Mucosa of stomach (tissue), 1 donor: ENCODE measurements around the gene AKR1C3.
"Not testable (repeated sequence)": the region's sequence is repeated elsewhere in the genome, so short reads cannot be mapped to it uniquely, and the experiment has no call there.

Experiments used
- H3K27me3 ChIP-seq: one replicate; pipeline ENCODE4 v1.7.0; 2013; ENCODE audit warnings: mild to moderate bottlenecking, low read length; ENCODE audit not compliant: control insufficient read depth, insufficient read depth
- H3K36me3 ChIP-seq: one replicate; pipeline ENCODE4 v1.7.0; 2013; ENCODE audit warnings: low read length; ENCODE audit not compliant: control insufficient read depth, insufficient read depth
- H3K4me1 ChIP-seq: one replicate; pipeline ENCODE4 v1.7.0; 2013; ENCODE audit warnings: mild to moderate bottlenecking, low read length; ENCODE audit not compliant: control insufficient read depth, insufficient read depth
- H3K4me3 ChIP-seq: one replicate; pipeline ENCODE4 v1.7.0; 2013; ENCODE audit warnings: low read length
- H3K9ac ChIP-seq: one replicate; pipeline ENCODE4 v1.7.0; 2013; ENCODE audit warnings: mild to moderate bottlenecking, low read length, moderate library complexity
- H3K9me3 ChIP-seq: one replicate; pipeline ENCODE4 v1.7.0; 2013; ENCODE audit warnings: mild to moderate bottlenecking, low read length, moderate library complexity; ENCODE audit not compliant: control insufficient read depth
- donor health status: Pancreatic carcinoma.

AKR1C3 gene

DNA sequence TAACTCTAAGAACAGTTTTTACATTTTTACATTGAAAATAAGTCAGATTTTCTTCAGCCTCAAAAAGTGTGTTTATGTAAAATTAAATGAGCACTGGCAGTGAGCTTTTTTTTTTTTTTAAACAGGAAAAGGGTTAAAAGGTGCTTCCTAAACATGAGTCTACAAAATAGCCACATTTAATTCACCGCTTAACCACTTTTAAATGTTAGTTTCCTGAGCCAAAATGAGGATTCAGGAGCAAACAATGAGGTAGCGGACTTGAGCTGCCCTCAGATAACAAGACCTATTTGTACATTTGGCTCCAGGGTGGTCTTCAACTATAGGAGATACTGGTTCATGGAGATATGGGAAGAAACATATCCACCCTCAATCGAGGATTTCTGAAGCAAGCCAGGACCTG is 22.8 kb downstream of the AKR1C3 start:
- no peak overlapping the region for H3K4me3 ChIP-seq
- H3K36me3 ChIP-seq, result no peaks in the 10 kb centered on the region
- H3K9ac ChIP-seq, result no peak overlapping the region
- no peaks in the 10 kb centered on the region for H3K9me3 ChIP-seq
- no peaks in the 10 kb centered on the region for H3K27me3 ChIP-seq
- peaks cover 7% of the 10 kb centered on the region for H3K4me1 ChIP-seq

DNA sequence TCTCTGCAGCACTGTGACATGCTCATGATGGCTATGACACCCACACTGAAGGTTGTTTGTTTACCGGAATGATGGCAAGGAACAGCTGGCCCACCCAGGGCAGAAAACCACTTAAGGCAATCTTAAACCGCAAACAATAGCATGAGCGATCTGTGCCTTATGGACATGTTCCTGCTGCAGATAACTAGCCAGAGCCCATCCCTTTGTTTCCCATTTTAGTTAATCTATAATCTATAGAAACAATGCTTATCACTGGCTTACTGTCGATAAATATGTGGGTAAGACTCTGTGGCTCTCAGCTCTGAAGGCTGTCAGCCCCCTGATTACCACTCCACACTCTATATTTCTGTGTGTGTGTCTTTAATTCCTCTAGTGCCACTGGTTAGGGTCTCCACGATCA is 25.8 kb downstream of the AKR1C3 start:
- not testable (repeated sequence) for H3K4me1 ChIP-seq, H3K36me3 ChIP-seq, H3K9me3 ChIP-seq, H3K4me3 ChIP-seq, H3K9ac ChIP-seq, H3K27me3 ChIP-seq

- no peak overlapping the region for H3K9ac ChIP-seq
- H3K4me1 ChIP-seq, result no peaks in the 10 kb centered on the region
- H3K9me3 ChIP-seq, result no peaks in the 10 kb centered on the region
- H3K27me3 ChIP-seq, result no peaks in the 10 kb centered on the region
- no peak overlapping the region for H3K4me3 ChIP-seq
- no peaks in the 10 kb centered on the region for H3K36me3 ChIP-seq
These were observed 29.7 kb downstream of the AKR1C3 start for GRCh38 chr10:5123886-5124285.

DNA sequence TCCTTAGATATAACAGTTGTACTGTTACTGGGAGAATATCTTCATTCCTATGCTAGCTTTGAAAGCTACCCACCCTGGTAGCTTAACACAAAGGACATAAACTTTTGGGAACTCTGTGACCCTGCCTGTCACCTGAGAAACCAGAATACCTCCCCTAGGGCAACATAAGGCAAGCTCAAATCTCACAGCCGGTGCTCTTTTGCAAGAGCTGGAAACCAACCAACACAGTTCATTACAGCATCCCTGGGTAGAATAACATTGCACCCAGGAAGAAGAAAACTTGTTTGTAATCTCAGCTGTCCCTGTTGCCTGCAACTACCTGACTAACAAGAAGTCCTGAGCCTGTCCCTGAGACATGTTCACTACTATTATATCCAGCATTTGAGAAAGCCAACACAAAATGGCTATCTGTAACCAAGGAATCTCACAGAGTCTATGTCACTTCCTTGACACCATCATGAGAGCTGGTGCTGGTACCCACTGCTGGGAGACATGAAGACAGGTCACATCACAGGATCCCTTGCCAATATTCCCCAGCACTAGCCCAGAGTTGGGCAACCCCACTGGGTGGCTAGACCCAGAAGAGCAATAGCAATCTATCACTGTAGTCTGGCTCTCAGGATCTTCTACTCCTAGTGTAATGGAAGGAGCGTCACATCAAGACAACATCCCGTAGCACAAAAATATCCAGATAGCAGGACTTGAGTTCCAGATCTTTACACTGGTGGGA is 31.3 kb downstream of the AKR1C3 start:
- Histone ChIP-seq H3K4me3 (no peak overlapping the region), H3K9me3 (no peaks in the 10 kb centered on the region), H3K9ac (no peak overlapping the region), H3K27me3 (no peaks in the 10 kb centered on the region), H3K36me3 (no peaks in the 10 kb centered on the region), H3K4me1 (no peaks in the 10 kb centered on the region)

DNA sequence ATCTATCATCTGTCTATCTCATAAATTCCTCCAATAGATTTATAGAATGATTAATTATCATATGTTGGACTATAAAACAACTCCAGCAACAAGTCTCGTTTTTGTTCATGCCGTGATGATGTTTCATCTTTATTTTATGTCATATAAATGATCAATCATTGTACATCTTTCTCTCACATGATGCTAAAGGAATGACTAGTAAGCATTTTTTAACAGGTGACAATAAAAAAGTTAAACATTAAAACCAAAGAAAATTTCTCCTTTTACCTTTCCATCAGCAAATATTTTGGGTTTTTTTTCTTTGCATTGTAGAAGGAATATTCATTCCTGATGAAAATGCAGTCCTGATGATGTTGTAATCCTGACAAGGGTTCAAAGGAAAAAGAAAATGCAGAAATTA is 41.4 kb downstream of the AKR1C3 start:
- Histone ChIP-seq H3K9me3 (no peaks in the 10 kb centered on the region), H3K27me3 (no peaks in the 10 kb centered on the region), H3K4me3 (no peak overlapping the region), H3K4me1 (no peaks in the 10 kb centered on the region), H3K9ac (no peak overlapping the region), H3K36me3 (no peaks in the 10 kb centered on the region)

- no peaks in the 10 kb centered on the region for H3K9me3 ChIP-seq
- no peak overlapping the region for H3K4me3 ChIP-seq
These were observed 42.4 kb downstream of the AKR1C3 start for GRCh38 chr10:5136468-5137087.

DNA sequence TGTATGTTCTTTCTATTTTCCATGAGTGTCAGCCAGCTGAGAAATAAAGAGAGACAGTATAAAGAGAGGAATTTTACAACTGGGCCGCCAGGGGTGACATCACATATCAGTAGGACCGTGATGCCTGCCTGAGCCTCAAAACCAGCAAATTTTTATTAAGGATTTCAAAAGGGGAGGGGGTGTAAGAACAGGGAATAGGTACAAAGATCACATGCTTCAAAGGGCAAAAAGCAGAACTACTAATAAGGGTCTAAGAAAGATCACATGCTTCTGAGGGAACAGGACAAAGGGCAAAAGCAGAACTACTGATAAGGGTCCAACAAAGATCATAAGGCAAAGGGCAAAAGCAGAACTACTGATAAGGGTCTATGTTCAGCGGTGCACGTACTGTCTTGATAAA is 43.5 kb downstream of the AKR1C3 start:
- H3K27me3 ChIP-seq, H3K9me3 ChIP-seq, H3K9ac ChIP-seq, H3K4me1 ChIP-seq, H3K4me3 ChIP-seq, H3K36me3 ChIP-seq: not testable (repeated sequence)

More at GRCh38 chr10:5136468-5137087, 42.4 kb downstream of the AKR1C3 start:
- Histone ChIP-seq H3K4me1 (no peaks in the 10 kb centered on the region), H3K27me3 (no peaks in the 10 kb centered on the region), H3K9ac (no peak overlapping the region), H3K36me3 (no peaks in the 10 kb centered on the region)

- H3K4me1 ChIP-seq, result peaks cover 17% of the 10 kb centered on the region
- H3K9ac ChIP-seq, result no peak overlapping the region
- H3K9me3 ChIP-seq, result no peaks in the 10 kb centered on the region
- no peaks in the 10 kb centered on the region for H3K36me3 ChIP-seq
- no peak overlapping the region for H3K4me3 ChIP-seq
- H3K27me3 ChIP-seq, result no peaks in the 10 kb centered on the region
These were observed 48.0 kb downstream of the AKR1C3 start for GRCh38 chr10:5142199-5142598.

GRCh38 chr10:5143137-5143536 is 48.9 kb downstream of the AKR1C3 start:
- no peaks in the 10 kb centered on the region for H3K9me3 ChIP-seq
- H3K4me1 ChIP-seq, result peaks cover 25% of the 10 kb centered on the region
- no peak overlapping the region for H3K9ac ChIP-seq
- H3K36me3 ChIP-seq, result no peaks in the 10 kb centered on the region
- no peaks in the 10 kb centered on the region for H3K27me3 ChIP-seq
- no peak overlapping the region for H3K4me3 ChIP-seq

DNA sequence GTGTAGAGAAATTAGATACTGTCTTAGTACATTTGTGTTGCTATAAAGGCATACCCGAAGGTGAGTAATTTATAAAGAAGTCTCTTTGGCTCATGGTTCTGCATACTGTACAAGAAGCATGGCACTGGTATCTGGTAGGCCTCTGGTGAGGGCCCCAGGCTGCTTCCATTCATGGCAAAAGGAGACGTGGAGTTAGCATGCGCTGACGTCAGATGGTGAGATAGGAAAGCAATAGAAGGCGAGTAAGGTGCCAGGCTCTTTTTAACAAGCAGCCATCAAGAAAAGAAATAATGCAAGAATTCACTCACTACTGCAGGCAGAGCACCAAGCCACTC is 52.7 kb downstream of the AKR1C3 start:
- H3K27me3 ChIP-seq, result no peaks in the 10 kb centered on the region
- H3K9ac ChIP-seq, result peak overlapping the region; percentile 26
- no peak overlapping the region for H3K4me3 ChIP-seq
- H3K36me3 ChIP-seq, result no peaks in the 10 kb centered on the region
- H3K9me3 ChIP-seq, result no peaks in the 10 kb centered on the region
- H3K4me1 ChIP-seq, result peaks cover 23% of the 10 kb centered on the region

DNA sequence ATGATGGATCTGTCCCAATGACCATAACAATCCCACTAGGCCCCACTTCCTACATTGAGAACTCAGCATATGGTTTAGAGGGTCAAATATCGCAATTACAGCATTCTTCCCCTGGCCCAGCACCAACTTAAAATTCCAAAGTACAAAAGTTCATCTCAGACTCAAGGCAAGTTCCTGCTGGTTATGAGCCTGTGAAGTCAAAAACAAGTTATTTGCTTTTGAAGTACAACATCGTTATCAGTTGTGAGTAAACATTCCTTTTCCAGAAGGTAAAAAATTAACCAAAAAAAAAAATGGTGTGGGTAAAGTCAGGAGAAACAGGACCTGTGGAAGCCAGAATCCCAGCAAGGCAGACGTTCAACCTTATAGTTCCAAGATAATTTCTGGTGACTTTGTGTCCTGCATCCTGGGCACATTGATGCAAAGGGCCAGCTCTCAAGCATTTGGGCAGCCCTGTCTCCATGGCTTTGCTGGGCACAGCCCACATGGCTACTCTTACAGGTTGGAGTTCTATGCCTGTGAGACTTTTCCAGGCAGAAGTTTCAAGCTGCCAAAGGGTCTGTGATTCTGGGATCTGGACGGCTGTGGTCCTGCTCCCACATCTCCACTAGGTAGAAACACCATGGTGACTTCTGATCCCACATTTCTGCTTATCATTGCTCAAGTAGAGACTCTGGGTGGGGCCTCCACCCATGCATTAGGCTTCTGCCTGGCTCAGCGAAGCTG is 53.2 kb downstream of the AKR1C3 start:
- Histone ChIP-seq H3K9ac (peak overlapping the region; percentile 26), H3K27me3 (no peaks in the 10 kb centered on the region), H3K4me1 (peaks cover 18% of the 10 kb centered on the region), H3K36me3 (no peaks in the 10 kb centered on the region), H3K4me3 (no peak overlapping the region), H3K9me3 (no peaks in the 10 kb centered on the region)

DNA sequence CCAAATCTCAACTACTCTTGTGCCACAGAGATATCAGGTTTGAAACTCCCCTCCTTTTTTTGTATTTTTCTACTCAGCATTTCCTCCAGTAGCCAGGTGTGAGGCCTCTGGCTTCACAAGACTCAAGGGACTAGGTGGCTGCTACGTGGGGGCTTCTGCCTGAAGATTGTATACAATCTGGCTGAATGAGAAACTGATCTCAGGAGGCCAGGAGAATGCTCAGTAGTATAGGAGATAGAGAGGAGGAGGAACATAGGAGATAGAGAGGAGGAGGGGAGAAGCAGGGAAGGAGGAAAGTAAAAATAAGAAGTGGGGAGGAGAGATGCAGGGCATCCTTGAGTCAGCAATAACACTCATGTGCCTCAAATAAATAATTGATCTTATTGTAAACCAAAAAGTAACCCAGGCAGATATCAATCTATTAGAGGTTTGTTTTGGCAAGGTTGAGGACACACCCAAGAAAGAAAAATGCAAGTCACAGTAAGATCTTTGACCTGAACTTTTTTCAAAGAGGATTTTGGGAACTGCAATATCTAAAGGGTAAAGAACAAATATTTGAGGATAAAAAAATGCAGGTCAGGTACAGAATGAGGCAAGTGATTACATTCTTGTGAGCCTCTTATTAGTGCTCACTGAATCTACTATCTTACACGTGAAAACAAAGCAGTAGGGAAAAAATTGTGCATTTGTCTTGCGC is 53.9 kb downstream of the AKR1C3 start:
- Histone ChIP-seq H3K36me3 (no peaks in the 10 kb centered on the region), H3K9ac (peak overlapping the region; percentile 26), H3K9me3 (no peaks in the 10 kb centered on the region)

More for the DNA sequence above, 53.9 kb downstream of the AKR1C3 start:
- H3K4me3 ChIP-seq, result peak overlapping the region; percentile 9
- H3K27me3 ChIP-seq, result no peaks in the 10 kb centered on the region
- H3K4me1 ChIP-seq, result peaks cover 13% of the 10 kb centered on the region
